ENCODE data around the gene LRRC1.

Gene LRRC1

DNA sequence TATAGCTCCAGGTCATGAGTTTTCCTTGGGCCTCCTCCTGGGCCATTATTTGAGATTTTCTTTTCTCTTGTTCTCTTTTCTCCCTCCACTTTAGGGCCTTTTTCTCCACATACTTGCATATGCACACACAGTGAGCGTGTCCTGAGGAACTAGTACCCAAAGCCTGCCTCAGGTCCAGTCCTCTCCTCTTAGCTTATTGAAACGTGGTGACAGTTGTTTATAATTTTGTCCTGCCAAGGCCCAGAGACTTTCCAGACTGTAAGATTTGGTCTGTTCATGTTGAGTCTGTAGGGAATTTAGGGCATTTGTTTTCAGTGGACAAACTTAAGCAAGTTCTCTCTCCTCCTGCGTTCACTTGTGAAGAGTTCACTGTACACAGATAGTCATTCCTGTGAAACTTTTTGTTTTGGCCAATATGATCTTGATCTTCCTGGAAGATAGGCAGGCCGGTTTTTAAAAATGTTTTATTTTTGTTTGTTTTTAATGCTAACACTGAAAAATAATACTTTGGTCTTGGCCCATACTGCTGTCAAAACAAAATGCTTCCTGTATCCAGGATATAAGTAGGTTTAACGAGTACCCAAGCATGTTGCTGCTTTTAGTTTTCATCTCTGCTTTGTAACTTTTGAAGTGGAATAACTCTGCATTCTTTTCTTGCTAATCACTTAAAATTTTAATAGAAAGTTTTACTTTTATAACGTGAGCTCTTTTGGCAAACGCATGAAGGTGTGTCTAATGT lies 20.7 kb downstream of the LRRC1 start:
- DNase-seq (ENCODE audit: low spot score): no peak

DNA sequence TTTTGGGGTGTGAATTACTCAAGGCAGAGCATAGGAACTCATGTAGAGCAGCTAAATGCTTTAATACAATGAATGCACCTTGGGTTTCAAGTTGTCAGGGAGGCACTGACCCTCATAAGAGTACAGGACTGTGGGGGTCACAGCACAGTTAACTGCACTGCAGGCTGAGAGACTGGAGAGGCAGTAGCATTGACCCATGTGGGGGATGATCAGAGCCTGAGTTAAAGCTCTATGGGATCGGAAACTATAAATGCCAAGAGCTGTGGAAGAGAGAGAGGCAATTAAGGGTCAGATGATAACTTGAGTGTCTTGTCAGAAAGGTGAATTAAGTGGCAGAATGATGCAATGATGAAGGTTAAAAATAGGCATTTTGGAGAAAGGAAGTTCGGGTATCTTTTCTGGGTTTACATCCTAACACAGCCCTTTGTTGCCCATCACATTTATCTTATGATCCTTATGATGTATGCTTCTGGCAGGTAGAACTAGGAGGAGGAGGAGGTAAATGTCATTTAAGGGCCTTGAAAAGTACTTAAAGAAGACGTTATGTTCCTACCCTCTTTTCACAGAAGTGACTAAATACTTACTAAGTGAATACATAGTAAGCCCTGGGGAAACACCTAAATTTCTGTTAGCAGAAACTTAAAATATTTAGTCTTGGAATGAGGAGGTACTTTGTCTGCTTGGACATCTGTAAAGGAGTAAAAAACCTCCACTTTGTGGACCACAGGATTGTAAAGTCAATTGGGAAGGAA lies 24.2 kb downstream of the LRRC1 start:
- no peak for DNase-seq (ENCODE audit: low spot score)

DNA sequence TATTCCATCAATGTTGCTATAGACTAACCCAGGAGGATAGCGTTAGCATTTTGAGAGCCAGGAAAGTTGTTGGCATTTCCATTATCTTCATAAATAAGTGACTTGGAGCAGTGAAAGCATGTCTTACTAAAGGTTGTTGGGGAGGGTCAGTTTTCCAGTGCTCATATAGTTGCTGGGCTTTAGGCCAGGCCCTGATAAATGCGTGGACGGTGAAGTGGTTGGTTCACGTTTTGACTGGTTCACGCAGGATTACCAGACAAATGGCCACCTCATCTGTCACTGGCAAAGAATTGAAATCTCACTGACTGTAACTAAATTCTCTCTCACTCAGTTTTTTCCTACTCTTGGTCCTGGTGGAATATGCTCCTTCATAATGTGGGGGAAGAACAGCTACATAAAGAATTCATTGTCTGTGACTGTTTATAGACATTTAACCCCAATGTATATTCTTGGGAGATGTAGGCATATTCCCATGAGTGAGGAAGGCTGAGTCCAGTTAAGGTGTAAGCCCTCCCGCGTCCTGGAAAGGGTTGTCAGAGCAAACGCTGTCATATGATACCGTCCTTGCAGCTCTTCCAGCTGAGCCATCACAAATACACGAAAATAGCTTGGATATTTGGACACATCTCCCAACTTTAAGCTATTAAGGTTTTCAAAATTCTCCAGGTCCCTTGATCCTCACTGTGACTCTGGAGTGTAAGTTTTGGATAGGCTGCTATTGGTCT lies 27.8 kb downstream of the LRRC1 start:
- no peak for DNase-seq (ENCODE audit: low spot score)

DNA sequence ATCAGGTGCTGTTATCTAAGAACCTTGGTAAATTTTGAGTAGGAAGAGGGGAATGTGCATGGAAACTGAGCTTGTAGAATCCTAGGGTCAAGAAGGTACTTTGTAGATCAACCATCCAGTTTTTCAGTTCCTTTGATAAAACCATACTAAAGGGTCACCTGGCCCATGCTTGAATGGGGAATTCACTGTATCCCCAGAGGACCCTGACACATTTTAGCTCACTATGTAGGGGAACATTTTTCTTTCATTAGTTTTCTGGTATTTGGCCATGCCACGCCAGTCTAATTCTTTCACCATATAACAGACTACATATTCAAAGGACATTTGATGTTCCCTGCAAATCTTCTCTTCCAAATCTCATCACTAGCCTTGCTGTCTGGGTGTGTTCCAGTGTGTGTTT lies 29.9 kb downstream of the LRRC1 start:
- no peak for DNase-seq (ENCODE audit: low spot score)

DNA sequence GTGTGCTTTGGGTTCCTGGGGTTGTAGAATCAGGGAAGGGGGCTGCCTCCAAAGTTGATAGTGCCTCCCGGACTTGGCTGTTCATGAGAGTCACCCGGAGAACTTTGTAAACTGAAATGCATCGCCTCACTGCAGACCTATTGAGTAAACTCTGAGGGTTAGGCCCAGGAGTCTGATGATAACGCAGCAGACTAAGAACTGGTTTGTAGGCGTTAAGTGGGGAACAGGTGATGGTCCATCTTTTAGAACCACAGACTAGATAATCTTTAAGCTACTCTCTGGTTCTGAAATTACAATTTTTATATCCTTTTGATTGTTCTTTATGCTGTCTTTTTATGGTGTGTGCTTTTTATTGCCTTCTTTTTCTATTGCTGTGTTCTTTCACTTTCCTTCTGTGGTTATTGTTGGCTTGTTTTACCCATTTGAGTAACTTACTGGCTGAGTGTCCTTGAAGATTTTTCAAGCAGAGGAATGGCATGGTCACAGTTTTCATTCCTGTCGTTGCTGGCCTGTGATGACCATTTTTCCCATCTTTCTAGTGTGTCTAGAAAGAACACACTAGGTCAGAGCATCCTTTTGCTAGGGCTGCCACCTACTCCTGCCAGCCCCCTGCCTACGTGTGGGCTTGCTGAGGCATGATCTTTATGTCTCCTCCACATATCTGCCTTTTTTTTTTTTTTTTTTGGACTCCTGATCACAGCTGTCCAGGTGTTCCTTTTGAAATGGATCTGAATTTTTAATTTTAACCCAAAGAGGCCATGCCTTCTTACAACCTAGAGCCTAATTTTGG lies 30.9 kb downstream of the LRRC1 start:
- no peak for DNase-seq (ENCODE audit: low spot score)

DNA sequence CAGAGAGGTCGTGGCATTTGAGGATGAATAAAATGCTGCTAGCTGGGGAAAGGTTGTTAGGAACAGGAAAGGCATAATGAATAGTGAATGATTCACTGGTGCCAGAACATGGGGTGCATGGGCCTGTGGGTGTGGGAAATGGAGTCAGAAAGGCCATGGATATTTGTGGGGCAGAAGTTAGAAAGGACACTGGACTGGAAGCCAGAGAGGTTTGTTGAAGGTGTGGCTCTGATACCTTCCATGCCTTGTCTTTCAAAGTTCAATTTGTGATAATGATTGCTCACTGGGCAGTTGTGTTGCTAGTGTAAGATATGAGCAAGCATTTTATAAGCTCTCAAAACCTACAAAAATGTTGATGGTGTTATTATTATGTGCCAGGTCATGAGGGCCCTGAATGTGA lies 32.7 kb downstream of the LRRC1 start:
- DNase-seq (ENCODE audit: low spot score): no peak

DNA sequence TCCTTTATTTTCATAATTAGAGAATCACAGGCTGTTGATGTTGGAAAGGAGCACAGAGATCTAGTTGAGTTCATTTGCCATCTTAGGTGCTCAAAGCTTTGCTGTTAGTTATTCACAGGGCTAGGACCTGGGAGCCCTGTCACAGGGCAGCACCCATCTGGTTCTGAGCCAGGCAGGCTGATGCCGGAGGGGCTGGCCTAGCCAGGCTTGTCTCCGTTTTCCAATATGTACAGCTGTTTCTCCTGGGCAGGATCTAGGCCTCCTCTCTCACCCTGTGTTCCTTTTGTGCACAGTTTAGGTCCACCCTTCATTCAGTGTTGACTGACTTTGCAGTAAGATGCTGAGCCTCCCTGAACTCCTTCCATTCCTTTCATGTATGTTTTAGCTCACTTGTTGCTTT lies 33.4 kb downstream of the LRRC1 start:
- DNase-seq (ENCODE audit: low spot score): no peak

DNA sequence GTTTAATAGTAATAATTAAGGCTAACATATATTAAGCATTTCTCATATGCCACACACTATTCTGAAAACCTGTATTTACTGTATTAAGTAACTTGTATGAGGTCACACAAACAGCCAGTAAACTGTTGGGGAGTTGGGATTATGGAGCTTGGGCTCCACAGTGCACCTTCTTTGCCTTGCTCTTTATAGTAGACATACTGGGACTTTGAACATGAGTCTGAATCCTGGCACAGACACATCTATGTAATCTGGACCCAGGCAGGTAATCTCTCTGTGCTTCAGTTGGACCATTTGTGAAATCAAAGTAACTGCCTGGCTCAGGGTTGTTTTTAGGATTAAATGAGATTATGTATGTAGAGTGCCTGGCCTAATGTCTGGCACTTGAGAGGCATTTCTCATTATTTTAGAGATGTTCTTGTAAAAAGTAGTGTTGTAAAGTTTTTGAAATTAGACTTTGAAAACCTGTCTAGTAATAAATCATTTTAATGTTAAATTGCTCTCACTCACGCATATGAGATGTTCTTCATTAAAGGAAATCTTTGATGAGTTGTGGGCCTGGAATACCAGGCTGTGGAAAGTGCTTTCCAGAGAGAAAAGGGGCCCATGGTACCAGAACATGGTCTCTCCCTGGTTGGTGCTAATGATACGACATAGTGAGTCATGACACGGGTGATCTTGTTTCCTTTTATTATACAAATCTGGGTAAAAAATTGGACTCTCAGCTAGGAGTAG lies 34.3 kb downstream of the LRRC1 start:
- no peak for DNase-seq (ENCODE audit: low spot score)

DNA sequence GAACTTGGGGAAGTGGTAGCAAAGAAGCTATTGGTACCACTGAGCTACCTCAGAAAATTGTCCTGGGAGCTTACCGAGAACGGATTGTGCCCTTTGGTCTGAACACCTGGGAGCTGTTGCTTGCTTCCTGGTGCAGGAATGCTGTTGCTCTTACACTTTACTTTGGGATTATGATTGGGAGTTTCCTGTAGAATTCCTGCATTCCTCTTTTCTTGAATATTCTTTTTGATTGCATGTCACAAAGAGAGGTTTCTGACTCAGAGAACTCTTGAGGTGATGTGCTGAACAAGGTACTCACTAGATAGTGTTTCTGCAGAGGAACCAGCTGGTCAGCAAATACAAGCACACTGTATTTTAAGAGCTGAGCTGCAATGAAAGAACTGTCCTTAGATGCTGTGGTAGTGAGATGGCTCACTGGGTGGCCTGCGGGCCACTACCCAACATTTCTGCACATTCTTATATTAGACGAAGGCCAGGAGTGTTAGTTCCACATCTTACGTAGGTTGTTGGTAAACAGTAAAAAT lies 35.0 kb downstream of the LRRC1 start:
- no peak for DNase-seq (ENCODE audit: low spot score)

DNA sequence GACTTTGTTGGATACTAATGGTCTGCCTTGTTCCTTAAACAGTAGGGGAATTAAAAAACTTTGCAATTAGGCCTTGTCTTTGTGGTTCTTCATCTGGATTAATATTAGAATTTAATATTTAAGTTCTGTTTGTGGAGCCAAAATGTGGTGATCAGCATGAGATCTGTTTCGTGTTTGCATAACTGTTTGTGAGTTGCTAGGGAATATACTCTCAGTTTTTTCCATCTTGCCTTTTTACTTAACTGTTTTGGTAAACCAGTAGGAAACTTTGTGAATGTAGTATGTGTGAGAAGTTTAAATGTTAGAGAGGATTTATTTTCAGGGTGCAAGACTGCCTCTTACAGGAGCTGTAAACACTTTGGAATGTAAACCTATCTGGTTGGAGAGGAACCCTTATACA lies 35.6 kb downstream of the LRRC1 start:
- DNase-seq (ENCODE audit: low spot score): no peak

DNA sequence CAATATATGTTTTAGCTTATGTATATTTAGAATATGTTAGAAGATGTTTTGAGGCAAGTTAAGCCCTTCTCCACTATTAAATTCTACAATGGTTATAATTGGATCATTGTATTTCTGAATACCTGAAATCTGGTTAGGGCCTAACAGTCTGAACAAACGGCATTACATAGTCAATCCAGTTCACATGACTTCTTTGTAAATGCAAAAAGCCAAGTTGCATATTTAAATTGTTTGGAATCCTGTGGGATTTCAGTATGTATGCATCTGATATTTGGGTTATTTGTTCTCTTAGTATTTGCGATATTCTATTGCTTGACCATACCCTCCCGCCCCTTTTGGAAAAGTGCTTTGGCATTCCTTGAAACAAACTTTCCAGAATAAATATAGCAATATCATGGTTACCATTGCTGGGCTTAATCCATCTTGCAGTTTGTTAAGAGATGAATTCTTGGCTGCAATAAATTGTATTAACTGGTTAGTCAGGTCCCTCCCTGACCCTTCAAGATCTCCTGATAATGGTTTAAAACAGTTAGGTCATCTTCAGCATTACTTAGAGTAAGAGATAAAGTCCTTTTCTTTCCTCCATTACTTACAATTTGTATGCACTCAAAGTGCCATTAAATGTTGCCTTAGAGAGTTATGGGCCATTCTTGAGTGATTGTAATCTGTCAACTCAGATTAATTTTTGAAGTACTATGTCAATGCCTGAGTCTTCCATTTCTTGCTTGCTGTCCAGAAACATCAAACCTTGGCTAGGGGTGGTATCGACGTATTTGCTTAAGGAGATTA lies 36.5 kb downstream of the LRRC1 start:
- DNase-seq (ENCODE audit: low spot score): no peak

DNA sequence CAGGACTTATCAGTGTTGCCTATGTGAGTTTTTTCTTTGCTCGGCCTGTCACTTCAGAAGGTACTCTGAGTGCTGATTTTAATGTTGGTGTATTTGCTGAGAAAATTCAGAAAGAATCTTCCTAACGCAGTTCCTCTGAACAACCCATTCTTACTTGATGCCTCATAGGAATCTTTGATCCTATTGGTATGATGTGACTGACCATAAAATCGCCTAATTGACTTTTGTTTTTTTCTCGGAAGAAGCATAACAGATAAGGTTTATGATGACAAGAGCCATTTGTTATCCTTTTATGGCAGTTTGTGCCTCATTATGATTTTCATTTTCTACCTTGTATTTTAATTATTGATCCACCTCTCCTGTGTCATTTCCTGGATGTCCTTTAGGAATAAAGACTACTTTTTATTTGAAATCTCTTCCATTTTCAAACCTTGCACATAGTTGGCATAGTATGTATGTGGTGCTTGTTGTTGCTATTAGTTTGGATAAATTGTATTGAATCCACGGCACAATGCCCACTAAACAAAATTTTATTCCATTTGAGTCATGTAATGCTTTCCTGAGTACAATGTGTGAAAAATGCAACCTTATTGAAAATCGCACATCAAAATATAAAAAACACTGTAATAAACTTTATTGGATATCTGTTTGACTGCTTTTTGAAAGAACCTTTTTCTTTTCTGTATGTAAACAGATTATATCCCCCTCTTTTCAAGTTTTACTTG lies 37.3 kb downstream of the LRRC1 start:
- no peak for DNase-seq (ENCODE audit: low spot score)

DNA sequence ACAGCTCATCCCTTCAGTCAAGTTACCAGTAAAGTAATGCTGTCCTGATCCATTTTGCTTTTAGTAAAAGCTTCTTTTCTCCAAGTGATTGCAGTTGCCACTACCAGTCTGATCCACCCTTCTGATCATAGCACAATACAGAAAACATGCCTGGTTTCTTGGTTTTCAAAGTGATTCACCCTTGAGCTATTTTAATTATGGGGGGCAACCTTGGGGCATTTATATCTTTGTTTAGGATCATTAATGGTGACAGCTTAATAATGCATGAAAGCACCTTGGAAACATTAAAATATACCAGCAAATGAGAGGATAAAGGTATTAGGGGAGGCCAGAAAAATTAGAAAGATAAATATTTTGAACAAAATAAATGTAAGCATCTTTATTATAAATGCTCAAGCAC lies 38.4 kb downstream of the LRRC1 start:
- DNase-seq (ENCODE audit: low spot score): no peak

DNA sequence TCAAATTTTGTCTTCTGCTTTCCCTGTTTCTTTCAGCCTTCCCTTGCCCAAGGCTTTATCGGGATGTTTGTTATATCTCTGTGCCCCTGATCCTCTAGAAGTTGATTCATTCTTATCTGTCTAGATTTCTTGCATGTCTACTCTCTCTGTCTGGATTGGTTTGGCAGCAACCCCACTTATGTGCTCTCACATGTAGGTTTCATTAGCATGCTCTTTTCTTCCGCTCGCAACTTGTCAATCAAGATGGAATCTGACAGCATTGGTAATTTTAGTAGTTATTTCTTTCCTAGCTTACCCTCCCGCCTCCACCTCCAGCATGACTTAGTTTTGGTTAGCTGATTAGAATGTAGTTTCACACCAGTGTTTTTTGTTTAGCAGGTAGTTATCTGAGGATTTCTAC lies 39.3 kb downstream of the LRRC1 start:
- no peak for DNase-seq (ENCODE audit: low spot score)

DNA sequence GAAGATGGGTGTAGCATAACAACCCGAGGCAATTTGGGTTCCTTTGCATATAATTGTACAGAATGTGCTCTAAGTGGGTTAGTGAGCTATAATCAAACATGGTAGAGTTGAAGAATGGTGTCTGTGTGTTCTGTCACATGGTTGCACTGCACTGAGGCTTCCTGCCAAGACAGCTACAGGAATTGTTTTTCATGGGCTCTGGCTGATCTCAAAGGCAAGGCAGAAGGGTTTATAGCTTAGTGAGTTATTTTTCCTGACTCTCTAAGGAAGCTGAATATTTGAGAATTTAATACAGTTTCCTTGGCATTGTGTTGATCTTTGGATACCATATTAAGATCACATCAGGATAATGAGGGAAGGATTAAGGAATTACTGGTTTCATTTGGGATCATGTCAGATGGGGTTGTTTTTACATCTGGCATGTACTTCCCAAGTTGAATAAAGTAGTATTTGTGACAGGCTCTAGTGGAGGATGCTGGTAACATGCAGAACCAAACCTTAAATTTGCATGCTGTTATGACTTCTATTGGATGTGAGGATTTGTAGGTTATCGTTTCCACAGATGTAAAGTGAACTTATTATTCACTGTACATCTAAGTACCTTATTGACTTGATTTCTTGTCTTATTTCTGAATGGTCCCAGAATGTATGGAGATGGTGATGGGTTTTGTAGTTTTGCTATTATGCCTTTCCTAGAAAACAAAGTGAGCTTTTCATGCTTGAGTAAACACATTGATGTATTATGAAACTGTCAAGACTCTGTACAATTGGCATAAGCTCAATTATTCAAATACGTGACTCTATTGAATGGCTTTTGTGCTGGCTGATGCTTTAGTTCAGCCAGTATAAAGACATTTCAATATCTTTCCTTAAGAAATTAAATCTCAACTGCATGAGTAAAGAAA lies 43.3 kb downstream of the LRRC1 start:
- DNase-seq (ENCODE audit: low spot score): peak; percentile 98

DNA sequence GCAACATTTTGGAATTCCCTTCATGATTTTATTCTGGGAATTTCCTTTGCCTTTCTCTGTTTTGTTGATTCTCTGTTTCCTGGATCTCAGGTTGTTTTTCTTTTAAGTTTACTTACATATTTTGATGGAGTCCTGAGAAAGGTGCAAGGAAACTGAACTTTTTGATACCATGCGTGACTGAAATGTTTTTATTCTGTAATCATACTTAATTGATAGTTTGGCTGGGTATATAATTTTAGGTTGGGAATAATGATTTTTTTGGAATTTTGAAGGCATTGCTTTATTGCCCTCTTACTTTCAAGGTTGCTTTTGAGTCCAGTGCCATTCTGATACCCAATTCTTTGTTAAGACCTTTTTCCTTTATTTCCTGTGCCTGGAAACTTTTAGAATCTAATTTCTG lies 45.2 kb downstream of the LRRC1 start:
- DNase-seq (ENCODE audit: low spot score): no peak

DNA sequence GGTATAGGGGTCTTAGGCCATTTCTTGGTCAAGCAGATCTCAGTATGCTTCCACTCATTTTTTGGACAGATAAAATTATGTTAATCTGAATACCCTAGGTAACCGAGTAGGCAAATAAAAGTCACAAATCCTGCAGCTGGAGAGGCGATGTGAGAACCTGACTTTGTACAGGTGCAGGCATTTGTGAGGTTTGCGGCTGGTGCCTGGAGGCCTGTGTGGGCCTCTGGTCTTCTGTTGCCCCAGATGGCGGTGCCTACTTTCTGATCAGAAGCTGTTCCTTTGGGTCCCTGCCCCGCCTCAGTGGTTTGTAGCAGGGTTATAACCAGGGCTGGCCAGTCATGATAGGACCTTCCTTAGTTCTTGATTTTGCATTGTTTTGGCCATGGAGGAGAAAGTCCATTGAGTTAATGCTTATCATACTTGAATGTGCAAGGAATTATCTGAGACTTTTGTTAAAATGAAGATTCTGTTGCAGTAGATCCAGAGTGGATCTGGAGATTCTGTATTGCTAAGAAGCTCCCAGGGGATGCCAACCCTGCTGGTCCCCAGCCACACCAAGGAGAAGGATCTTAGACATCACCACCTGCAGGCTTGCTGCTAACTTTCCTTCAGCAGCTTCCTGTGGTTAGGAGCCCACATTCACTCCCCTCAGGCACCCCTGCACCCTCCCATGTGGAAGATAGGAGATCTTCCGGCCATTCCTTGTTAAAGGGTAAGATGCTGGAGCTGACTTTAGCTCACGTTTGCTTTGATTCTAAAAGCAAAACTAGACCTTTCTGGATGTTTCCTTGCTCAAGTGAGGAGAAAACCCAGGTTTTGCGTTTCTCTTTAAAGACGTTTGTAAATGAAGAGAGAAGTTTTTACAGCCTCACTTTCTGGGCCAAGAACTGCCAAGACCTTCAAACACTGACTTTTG lies 50.7 kb downstream of the LRRC1 start:
- no peak for DNase-seq (ENCODE audit: low spot score)

DNA sequence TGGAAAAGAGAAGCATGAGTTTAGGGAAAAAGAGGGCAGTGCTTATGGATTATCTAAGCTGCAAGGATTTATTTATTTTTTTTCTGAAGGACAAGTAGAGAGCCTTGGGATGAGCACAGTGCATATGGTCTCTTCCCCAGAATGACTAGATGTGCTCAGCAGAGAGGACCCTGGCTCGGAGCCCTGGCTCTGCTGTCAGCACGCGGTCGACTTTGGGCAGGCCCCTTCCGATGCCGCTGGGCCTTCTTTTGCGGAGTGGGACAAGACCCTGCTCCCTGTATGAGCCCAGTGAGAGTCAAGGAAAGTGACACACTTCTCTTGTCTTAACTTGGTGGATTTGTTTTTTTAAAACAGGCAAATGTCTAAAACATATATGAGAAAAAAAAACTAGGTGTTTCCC lies 51.4 kb downstream of the LRRC1 start:
- no peak for DNase-seq (ENCODE audit: low spot score)
